IMR-90 (cell line): Measurements from ENCODE around the gene PAMR1. TPM values are rescaled to one million over a fixed set of nuclear protein-coding genes. Genes with fewer than 3 reads are reported as not detected.

Source experiments
- ATAC-seq: fragments of 200-7000 bp; cut with Tn5 transposase; 2 replicates; pipeline ENCODE4 v1.9.1; 2020; ENCODE audit warnings: low read depth, mild to moderate bottlenecking, moderate library complexity
- BruUV-seq: library from RNA; stranded (reverse); fragments of 400-500 nt; replicated peaks from 2 replicates; lab custom pipeline; 2021; lab: Mats Ljungman, UMichigan
- CTCF ChIA-PET: fragments of 300-600 bp; formaldehyde crosslinking; extraction: SDS; loops from one replicate; lab custom pipeline; 2021; ENCODE audit warnings: antibody characterized with exemption; lab: Yijun Ruan, JAX
- POLR2A ChIA-PET: fragments of 300-600 bp; sonication (Branson Sonifier 250); formaldehyde crosslinking; loops from one replicate; lab custom pipeline; 2022; ENCODE audit warnings: antibody characterized with exemption; ENCODE audit not compliant: unreplicated experiment; lab: Charles Lee
- DNase-seq: peaks from one replicate; pipeline ENCODE4 v3.0.0; 2013
- H2AFZ ChIP-seq: replicated peaks from 2 replicates; pipeline ENCODE3; 2013; ENCODE audit warnings: low read length, mild to moderate bottlenecking; ENCODE audit not compliant: poor library complexity
- H2AK5ac ChIP-seq: 2 replicates; pipeline ENCODE4 v1.6.1; 2013; ENCODE audit warnings: low read depth, low read length, inconsistent platforms
- H2AK9ac ChIP-seq: replicated peaks from 2 replicates; pipeline ENCODE3; 2013; ENCODE audit warnings: mild to moderate bottlenecking, low read depth, low read length, moderate library complexity; ENCODE audit not compliant: poor library complexity
- H2BK120ac ChIP-seq: 2 replicates; pipeline ENCODE4 v1.6.1; 2013; ENCODE audit warnings: low read depth, low read length, inconsistent platforms
- H2BK15ac ChIP-seq: 3 replicates; pipeline ENCODE4 v1.6.1; 2013; ENCODE audit warnings: low read depth, low read length, inconsistent platforms
- H2BK20ac ChIP-seq: 2 replicates; pipeline ENCODE4 v1.6.1; 2013; ENCODE audit warnings: low read depth, mild to moderate bottlenecking, inconsistent platforms, low read length, moderate library complexity
- H2BK5ac ChIP-seq: 2 replicates; pipeline ENCODE4 v1.6.1; 2013; ENCODE audit warnings: mild to moderate bottlenecking, low read depth, low read length, inconsistent platforms; ENCODE audit not compliant: poor library complexity, severe bottlenecking
- H3K14ac ChIP-seq: replicated peaks from 2 replicates; pipeline ENCODE4 v1.6.1; 2013; ENCODE audit warnings: low read depth, low read length, inconsistent platforms
- H3K18ac ChIP-seq: 2 replicates; pipeline ENCODE4 v1.6.1; 2013; ENCODE audit warnings: low read depth, low read length, control low read depth
- H3K23ac ChIP-seq: 2 replicates; pipeline ENCODE4 v1.6.1; 2013; ENCODE audit warnings: low read depth, low read length, inconsistent platforms
- H3K27ac ChIP-seq: 2 replicates; pipeline ENCODE4 v1.5.1; 2013; ENCODE audit warnings: mild to moderate bottlenecking, control low read depth, low read length; ENCODE audit not compliant: insufficient read depth
- H3K27me3 ChIP-seq: 2 replicates; pipeline ENCODE4 v1.6.1; 2013; ENCODE audit warnings: low read length; ENCODE audit not compliant: control insufficient read depth, insufficient read depth
- H3K36me3 ChIP-seq: 2 replicates; pipeline ENCODE4 v1.6.1; 2013; ENCODE audit warnings: low read length, mixed read lengths; ENCODE audit not compliant: control insufficient read depth, insufficient read depth
- H3K4ac ChIP-seq: 2 replicates; pipeline ENCODE4 v1.6.1; 2013; ENCODE audit warnings: low read depth, low read length, inconsistent platforms
- H3K4me1 ChIP-seq: 2 replicates; pipeline ENCODE4 v1.6.1; 2013; ENCODE audit warnings: low read length, mixed read lengths; ENCODE audit not compliant: control insufficient read depth, insufficient read depth
- H3K4me2 ChIP-seq: 2 replicates; pipeline ENCODE4 v1.6.1; 2013; ENCODE audit warnings: low read depth, mild to moderate bottlenecking, control low read depth, low read length, moderate library complexity
- H3K4me3 ChIP-seq: 2 replicates; pipeline ENCODE4 v1.5.1; 2013; ENCODE audit warnings: low read depth, mild to moderate bottlenecking, control low read depth, low read length, moderate library complexity; ENCODE audit not compliant: insufficient read depth
- H3K56ac ChIP-seq: 2 replicates; pipeline ENCODE4 v1.6.1; 2013; ENCODE audit warnings: low read length, inconsistent platforms; ENCODE audit not compliant: insufficient read depth; ENCODE audit errors: extremely low read depth
- H3K79me1 ChIP-seq, 2 experiments: 2 replicates each; pipeline ENCODE4 v1.6.1; 2013; ENCODE audit warnings: low read length in 2 of 2, inconsistent platforms in 1 of 2, low read depth in 1 of 2
- H3K9ac ChIP-seq: 2 replicates; pipeline ENCODE4 v1.6.1; 2013; ENCODE audit warnings: low read depth, low read length, control low read depth
- H3K9me1 ChIP-seq: 2 replicates; pipeline ENCODE4 v1.6.1; 2013; ENCODE audit warnings: low read length, inconsistent platforms; ENCODE audit not compliant: insufficient read depth
- H3K9me3 ChIP-seq: 2 replicates; pipeline ENCODE4 v1.6.1; 2013; ENCODE audit warnings: low read length; ENCODE audit not compliant: control insufficient read depth, insufficient read depth
- H4K20me1 ChIP-seq: 2 replicates; pipeline ENCODE4 v1.6.1; 2013; ENCODE audit warnings: low read length, inconsistent platforms; ENCODE audit not compliant: insufficient read depth
- H4K5ac ChIP-seq: 2 replicates; pipeline ENCODE4 v1.6.1; 2013; ENCODE audit warnings: mild to moderate bottlenecking, low read depth, low read length, control low read depth
- H4K8ac ChIP-seq, 2 experiments: 2 replicates each; pipeline ENCODE4 v1.6.1; 2013; ENCODE audit warnings: low read depth in 2 of 2, low read length in 2 of 2, control low read depth in 1 of 2, inconsistent platforms in 1 of 2
- H4K91ac ChIP-seq: 2 replicates; pipeline ENCODE4 v1.6.1; 2013; ENCODE audit warnings: low read depth, low read length, inconsistent platforms; ENCODE audit not compliant: insufficient read depth
- CEBPB ChIP-seq: IDR thresholded peaks from 2 replicates; pipeline ENCODE4 v1.6.1; 2012; ENCODE audit warnings: low read depth, low read length, improper control_type of control experiment
- CTCF ChIP-seq: conservative IDR thresholded peaks from 2 replicates; pipeline ENCODE4 v1.5.1; 2012; ENCODE audit warnings: mild to moderate bottlenecking, low read depth, low read length, improper control_type of control experiment
- MXI1 ChIP-seq: IDR thresholded peaks from 2 replicates; pipeline ENCODE4 v1.6.1; 2012; ENCODE audit warnings: low read depth, mild to moderate bottlenecking, low read length, moderate library complexity, borderline replicate concordance
- RAD21 ChIP-seq: IDR thresholded peaks from 2 replicates; pipeline ENCODE4 v1.6.1; 2012; ENCODE audit warnings: low read length, improper control_type of control experiment
- WGBS, 2 experiments: methylation state at CpG; one replicate each; pipeline versions ENCODE4 v1.1.5 to v1.1.7; 2013; ENCODE audit warnings: missing lambda C conversion rate in 2 of 2; ENCODE audit not compliant: insufficient read length in 1 of 2; ENCODE audit errors: extremely low coverage in 2 of 2; 5-methylcytosine and 5-hydroxymethylcytosine counted together
- dilution Hi-C: fragments of 300-500 bp; cut with HindIII; formaldehyde crosslinking; loops from one replicate; pipeline ENCODE4 v1.14.3; 2018; ENCODE audit warnings: low sequenced_read_pairs; ENCODE audit not compliant: unreplicated experiment
- in situ Hi-C: fragments of 300-500 bp; cut with MboI; formaldehyde crosslinking; loops from 3 replicates; pipeline ENCODE4 v1.14.3; 2019; ENCODE audit warnings: low sequenced_read_pairs, inconsistent platforms, mixed read lengths
- intact Hi-C: fragments of 100-400 bp; cut with micrococcal nuclease; formaldehyde crosslinking; loops from 2 replicates; pipeline ENCODE4 v1.10.0; 2022
- polyA plus RNA-seq, 3 experiments: library from polyadenylated mRNA; depleted of rRNA; stranded (reverse); fragments of >200 nt; gene quantifications; 2 replicates each; pipeline ENCODE4 v1.2.3, GENCODE V29; 2012; ENCODE audit warnings: low replicate concordance in 1 of 3
- total RNA-seq: library from RNA; depleted of rRNA; stranded (reverse); fragments of >200 nt; gene quantifications from 2 replicates; pipeline ENCODE4 v1.2.3, GENCODE V29; 2012

PAMR1 gene
- total and polyA plus RNA-seq, 2 of the 4 experiments (the other 2 are of a cell fraction): 70.7 to 80.7 TPM

- dilution Hi-C loops (no loop called here), in situ Hi-C loops (no loop called here), intact Hi-C loops (no loop called here)
- peak overlapping the region; percentile 33; the same call in 1 of the 2 replicates for H3K18ac ChIP-seq
- H3K4me3 ChIP-seq: no peak overlapping the region
- H2BK120ac ChIP-seq: peak overlapping the region; percentile 67; the same call in 1 of the 2 replicates
- H3K4me2 ChIP-seq: 0 out of 2 replicates have a peak overlapping the region, but pooled peaks have one; percentile 19
- no peak overlapping the region; the same call in 1 of the 2 replicates for H3K14ac ChIP-seq
- CTCF ChIA-PET: no interaction called here
- peak overlapping the region; percentile 40; the same call in 2 of the 3 replicates for H2BK15ac ChIP-seq
- no peak overlapping the region for H3K56ac ChIP-seq
- H4K5ac ChIP-seq: peak overlapping the region; percentile 8; the same call in 1 of the 2 replicates
- H3K79me1 ChIP-seq: 0 out of 4 replicates have a peak, but pooled peaks cover 0 to 3% of the 10 kb centered on the region in 2 experiments
- peak; percentile 81 for DNase-seq
- peaks cover 9% of the 10 kb centered on the region; the same call in 1 of the 2 replicates for H3K9me1 ChIP-seq
- H4K8ac ChIP-seq: no peak overlapping the region; a peak in 1 of 4 replicates
- no peak overlapping the region for H3K9ac ChIP-seq
- no peaks in the 10 kb centered on the region for H3K9me3 ChIP-seq
- no peak overlapping the region for H3K27ac ChIP-seq
- WGBS, 2 experiments: no CpG with 5 or more reads among the region's 3 CpGs
- ATAC-seq: no peak
- H2AK9ac ChIP-seq: no peak overlapping the region
- H2AK5ac ChIP-seq: no peak overlapping the region; the same call in 1 of the 2 replicates
- TF ChIP-seq CTCF (peak; percentile 20; the same call in 1 of the 2 replicates), RAD21 (peak; percentile 10; the same call in 1 of the 2 replicates), MXI1 (no peak), CEBPB (peak; percentile 73)
- POLR2A ChIA-PET: no interaction called here
- no peak overlapping the region for H4K91ac ChIP-seq
- H3K4ac ChIP-seq: peak overlapping the region; percentile 49; the same call in 1 of the 2 replicates
- peaks cover 12% of the 10 kb centered on the region for H3K4me1 ChIP-seq
- H2BK20ac ChIP-seq: no peak overlapping the region; the same call in 1 of the 2 replicates
- no peak overlapping the region for H2BK5ac ChIP-seq
- H3K27me3 ChIP-seq: no peaks in the 10 kb centered on the region
- no peaks in the 10 kb centered on the region for H4K20me1 ChIP-seq
- H2AFZ ChIP-seq: no peak overlapping the region
- H3K23ac ChIP-seq: no peak overlapping the region
- H3K36me3 ChIP-seq: no peaks in the 10 kb centered on the region
- BruUV-seq: no TSS peak
Observed at GRCh38 chr11:35558513-35558912, 33.1 kb upstream of the PAMR1 start.
